Sigmoid colon (tissue), 7 donors: ENCODE results near the gene NRXN3. TPM values are rescaled to one million over a fixed set of nuclear protein-coding genes. Genes with fewer than 3 reads are reported as not detected.

Experiments used
- DNase-seq: peaks from one replicate; pipeline ENCODE4 v3.0.0-alpha.2; 2019
- H3K27ac ChIP-seq, 4 donors: fragments of 200-600 bp; sonication (generic); one replicate each; pipeline ENCODE4 v1.5.1; 2016 to 2019; ENCODE audit warnings: mild to moderate bottlenecking in 1 of 4
- H3K27me3 ChIP-seq, 3 donors: fragments of 200-600 bp; sonication (generic); one replicate each; pipeline ENCODE4 v1.5.1; 2019; ENCODE audit warnings: mild to moderate bottlenecking in 1 of 3
- H3K36me3 ChIP-seq, 4 donors: fragments of 200-600 bp; sonication (generic); one replicate each; pipeline ENCODE4 v1.5.1; 2016 to 2019
- H3K4me1 ChIP-seq, 4 donors: fragments of 200-600 bp; sonication (generic); one replicate each; pipeline ENCODE4 v1.5.1; 2017 to 2019
- H3K4me3 ChIP-seq, 4 donors: fragments of 200-600 bp; sonication (generic); one replicate each; pipeline ENCODE4 v1.5.1; 2017 to 2019; ENCODE audit warnings: mild to moderate bottlenecking in 2 of 4, moderate library complexity in 1 of 4
- H3K9me3 ChIP-seq, 4 donors: fragments of 200-600 bp in 3 of 4; sonication (generic) in 3 of 4; one replicate each; pipeline versions ENCODE4 v1.5.1 to v1.6.1; 2013 to 2019
- EP300 ChIP-seq, 4 donors: sonication (generic); formaldehyde crosslinking; IDR thresholded peaks; one replicate each; pipeline ENCODE4 v1.6.1; 2017; ENCODE audit warnings: antibody characterized with exemption in 4 of 4
- POLR2A ChIP-seq, 2 donors: fragments of 450-650 bp; IDR thresholded peaks; one replicate each; pipeline ENCODE4 v1.6.1; 2016; ENCODE audit warnings: antibody characterized with exemption in 2 of 2, mild to moderate bottlenecking in 2 of 2, moderate library complexity in 2 of 2
- POLR2AphosphoS5 ChIP-seq, 4 donors: sonication (generic); formaldehyde crosslinking; IDR thresholded peaks; one replicate each; pipeline ENCODE4 v1.6.1; 2017; ENCODE audit warnings: antibody characterized with exemption in 4 of 4
- WGBS, 2 donors: extraction: QIAGEN DNeasy Blood & Tissue Kit; methylation state at CpG; one replicate each; pipeline ENCODE4 v1.1.7; 2013; 5-methylcytosine and 5-hydroxymethylcytosine counted together
- intact Hi-C: fragments of 100-400 bp; cut with DNase I; formaldehyde crosslinking; loops from one replicate; pipeline ENCODE4 v1.15.1; 2023
- polyA plus RNA-seq, 3 donors: library from polyadenylated mRNA; stranded (reverse); fragments of 200-250 nt; gene quantifications; one replicate each; pipeline ENCODE4 v1.2.3, GENCODE V29; 2013
- total RNA-seq, 4 donors: library from RNA; depleted of rRNA; stranded (reverse); fragments of >200 nt; gene quantifications; one replicate each; pipeline ENCODE4 v1.1.0, GENCODE V29; 2016
- TF ChIP-seq, protein P1 (sequence below), 4 experiments: fragments of 450-650 bp in 3 of 4; fragments of 200-600 bp in 1 of 4; IDR thresholded peaks; one replicate each; pipeline ENCODE4 v1.5.1; 2016 to 2019; ENCODE audit warnings: antibody characterized with exemption in 4 of 4, mild to moderate bottlenecking in 3 of 4, moderate library complexity in 2 of 4
- donor health status: healthy with polysubstance abuse.
- donor health status: Bipolar disorder and iron deficiency.
- donor health status: healthy.

The NRXN3 gene
- total and polyA plus RNA-seq, 7 donors, result 0.23 to 46.3 (median 23.2) TPM

DNA sequence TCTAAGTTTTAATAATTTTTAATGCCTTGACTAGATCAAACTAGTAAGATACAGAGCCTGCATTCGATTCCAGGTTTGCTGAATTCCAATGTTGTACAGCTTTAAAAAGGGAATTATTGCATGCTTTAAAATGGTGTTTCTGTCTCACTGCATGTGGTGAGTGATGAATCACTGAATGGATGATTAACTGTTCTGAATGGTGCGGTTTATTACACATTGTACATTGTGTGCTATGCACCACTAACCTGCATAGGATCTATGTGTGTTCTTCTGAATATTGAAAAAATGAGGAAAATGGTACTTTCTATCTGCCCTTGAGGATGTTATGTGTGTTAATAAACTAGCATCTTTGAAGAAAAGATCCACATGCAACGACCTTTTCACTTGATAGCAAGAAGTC, 231.7 kb downstream of the NRXN3 start:
- no peak for DNase-seq
- Histone ChIP-seq H3K4me1 (no peaks in the 10 kb centered on the region), H3K4me3 (no peak overlapping the region), H3K9me3 (peaks cover 0 to 3% (median 0%) of the 10 kb centered on the region in 4 donors), H3K27me3 (no peaks in the 10 kb centered on the region), H3K27ac (no peak overlapping the region), H3K36me3 (no peaks in the 10 kb centered on the region)
- no peak for TF ChIP-seq POLR2AphosphoS5 (IDR thresholded peaks at IDR 0.05)
- TF ChIP-seq EP300 (IDR thresholded peaks at IDR 0.05), result no peak
- TF ChIP-seq, protein P1, sequence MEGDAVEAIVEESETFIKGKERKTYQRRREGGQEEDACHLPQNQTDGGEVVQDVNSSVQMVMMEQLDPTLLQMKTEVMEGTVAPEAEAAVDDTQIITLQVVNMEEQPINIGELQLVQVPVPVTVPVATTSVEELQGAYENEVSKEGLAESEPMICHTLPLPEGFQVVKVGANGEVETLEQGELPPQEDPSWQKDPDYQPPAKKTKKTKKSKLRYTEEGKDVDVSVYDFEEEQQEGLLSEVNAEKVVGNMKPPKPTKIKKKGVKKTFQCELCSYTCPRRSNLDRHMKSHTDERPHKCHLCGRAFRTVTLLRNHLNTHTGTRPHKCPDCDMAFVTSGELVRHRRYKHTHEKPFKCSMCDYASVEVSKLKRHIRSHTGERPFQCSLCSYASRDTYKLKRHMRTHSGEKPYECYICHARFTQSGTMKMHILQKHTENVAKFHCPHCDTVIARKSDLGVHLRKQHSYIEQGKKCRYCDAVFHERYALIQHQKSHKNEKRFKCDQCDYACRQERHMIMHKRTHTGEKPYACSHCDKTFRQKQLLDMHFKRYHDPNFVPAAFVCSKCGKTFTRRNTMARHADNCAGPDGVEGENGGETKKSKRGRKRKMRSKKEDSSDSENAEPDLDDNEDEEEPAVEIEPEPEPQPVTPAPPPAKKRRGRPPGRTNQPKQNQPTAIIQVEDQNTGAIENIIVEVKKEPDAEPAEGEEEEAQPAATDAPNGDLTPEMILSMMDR (IDR thresholded peaks at IDR 0.05), result no peak
- TF ChIP-seq POLR2A (IDR thresholded peaks at IDR 0.05), result no peak
- intact Hi-C loops, result no loop called here
- 72 to 82% methylated on average over 3 of the region's 3 CpGs for WGBS, 2 donors

DNA sequence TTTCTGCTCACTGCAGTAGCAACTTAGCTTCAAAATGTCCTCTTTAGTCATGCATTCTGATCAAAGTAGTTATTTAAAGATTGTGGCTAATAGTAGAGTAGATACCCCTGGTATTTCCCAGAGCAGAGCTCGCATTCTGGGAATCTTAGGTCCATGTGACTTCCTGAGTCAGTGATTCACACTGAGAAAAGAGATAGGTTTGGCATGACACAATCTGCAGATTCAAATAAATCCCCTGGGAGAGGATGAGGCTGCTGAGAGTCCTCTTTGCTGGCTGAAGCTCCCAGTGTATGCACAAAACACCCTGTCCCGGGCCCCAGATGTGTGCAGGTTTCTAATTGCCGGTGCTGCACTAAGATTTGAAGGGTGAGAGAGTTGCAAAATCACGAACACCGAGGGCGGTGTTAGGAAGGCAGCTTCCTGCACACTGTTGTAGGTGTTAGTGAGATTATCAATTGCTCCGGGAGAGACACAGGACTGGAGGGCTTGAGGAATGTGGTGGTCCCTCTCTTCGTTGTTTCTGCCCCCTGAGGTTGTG, 233.2 kb downstream of the NRXN3 start:
- Histone ChIP-seq H3K27ac (no peak overlapping the region), H3K36me3 (no peaks in the 10 kb centered on the region), H3K9me3 (peaks cover 0 to 3% (median 0%) of the 10 kb centered on the region in 4 donors), H3K4me3 (no peak overlapping the region), H3K27me3 (no peaks in the 10 kb centered on the region), H3K4me1 (no peaks in the 10 kb centered on the region)
- DNase-seq, result no peak
- TF ChIP-seq POLR2AphosphoS5 (IDR thresholded peaks at IDR 0.05) (no peak), POLR2A (IDR thresholded peaks at IDR 0.05) (no peak), EP300 (IDR thresholded peaks at IDR 0.05) (no peak)
- TF ChIP-seq, protein P1 (IDR thresholded peaks at IDR 0.05), result no peak
- WGBS, 2 donors, result 21 to 33% methylated on average over 8 of the region's 8 CpGs
- intact Hi-C loops, result no loop called here

DNA sequence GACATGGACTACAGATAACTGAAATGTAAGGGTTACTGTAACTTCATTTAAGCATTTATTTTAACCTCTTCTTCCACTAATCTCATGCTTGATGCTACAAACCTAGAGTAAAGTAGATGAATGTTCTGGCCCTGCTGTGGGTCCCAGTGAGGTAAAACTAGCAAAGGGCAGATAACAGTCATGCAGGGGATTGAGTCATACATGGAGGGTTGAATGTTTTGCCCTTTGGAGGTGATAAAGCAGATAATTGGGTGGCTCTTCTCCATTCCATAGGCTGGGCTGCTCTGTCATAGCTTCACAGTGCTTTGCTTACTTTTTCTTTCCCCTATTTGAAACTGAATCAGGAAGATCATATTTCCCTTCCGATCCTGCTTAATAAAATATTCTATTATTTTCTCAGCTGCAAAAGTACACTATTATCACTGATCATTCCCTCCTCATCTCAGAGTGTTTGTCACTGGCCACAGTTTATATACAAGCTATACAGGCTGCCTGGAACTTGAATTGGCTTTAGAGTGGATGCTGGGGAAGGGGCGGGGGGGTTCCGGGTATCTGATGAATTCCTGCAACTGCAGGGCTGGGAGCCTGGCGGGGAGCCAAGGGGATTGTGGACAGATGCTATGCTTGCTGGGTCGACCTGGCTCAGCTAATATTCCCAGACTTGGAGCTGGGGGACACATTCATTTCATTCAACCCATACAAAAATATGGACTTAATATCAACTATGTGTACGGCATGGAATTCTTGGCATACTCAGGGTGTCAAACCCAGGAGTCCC, 235.1 kb downstream of the NRXN3 start:
- intact Hi-C loops, result no loop called here
- Histone ChIP-seq H3K4me3 (no peak overlapping the region), H3K9me3 (no peaks in the 10 kb centered on the region), H3K27ac (no peak overlapping the region), H3K27me3 (no peaks in the 10 kb centered on the region), H3K36me3 (no peaks in the 10 kb centered on the region), H3K4me1 (no peaks in the 10 kb centered on the region)
- WGBS, 2 donors, result 67 to 72% methylated on average over 6 of the region's 6 CpGs
- TF ChIP-seq, protein P1 (IDR thresholded peaks at IDR 0.05), result no peak
- TF ChIP-seq POLR2A (IDR thresholded peaks at IDR 0.05), result no peak
- no peak for TF ChIP-seq POLR2AphosphoS5 (IDR thresholded peaks at IDR 0.05)
- TF ChIP-seq EP300 (IDR thresholded peaks at IDR 0.05), result no peak
- DNase-seq, result no peak

DNA sequence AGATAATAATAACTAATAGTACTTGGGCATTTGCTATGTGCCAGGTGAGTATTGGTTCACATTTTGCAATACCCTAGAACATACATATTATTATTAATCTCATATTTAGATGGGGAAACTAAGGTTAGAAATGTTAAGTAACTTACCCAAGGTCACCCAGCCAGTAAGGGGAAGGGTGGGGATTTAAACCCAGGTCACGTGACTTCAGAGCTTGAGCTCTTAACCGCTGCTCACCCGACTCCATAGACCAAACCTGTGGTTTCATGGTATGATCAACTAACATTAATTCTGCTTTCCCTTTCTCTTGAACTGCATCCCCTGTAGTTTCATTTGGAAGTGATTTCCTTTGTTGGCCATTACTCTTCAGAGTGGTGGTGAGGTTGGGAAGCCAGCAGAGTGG, 242.3 kb downstream of the NRXN3 start:
- Histone ChIP-seq H3K27ac (no peak overlapping the region), H3K36me3 (no peaks in the 10 kb centered on the region), H3K27me3 (no peaks in the 10 kb centered on the region), H3K9me3 (no peaks in the 10 kb centered on the region), H3K4me1 (no peaks in the 10 kb centered on the region), H3K4me3 (no peak overlapping the region)
- WGBS, 2 donors, result 92 to 93% methylated on average over 3 of the region's 3 CpGs
- TF ChIP-seq EP300 (IDR thresholded peaks at IDR 0.05), result no peak
- TF ChIP-seq, protein P1 (IDR thresholded peaks at IDR 0.05), result no peak
- no peak for TF ChIP-seq POLR2AphosphoS5 (IDR thresholded peaks at IDR 0.05)
- TF ChIP-seq POLR2A (IDR thresholded peaks at IDR 0.05), result no peak
- intact Hi-C loops, result no loop called here
- DNase-seq, result no peak
